Hepatocyte (in vitro differentiated cells): ENCODE measurements around the gene PLEK2. TPM values are rescaled to one million over a fixed set of nuclear protein-coding genes. Genes with fewer than 3 reads are reported as not detected.

Source experiments
- DNase-seq: peaks from one replicate; pipeline ENCODE4 v3.0.0-alpha.2; 2016; ENCODE audit warnings: low spot score
- H2AFZ ChIP-seq: fragments of 200-600 bp; sonication (generic); 2 replicates; pipeline ENCODE4 v1.6.0; 2016; ENCODE audit warnings: antibody characterized with exemption, mild to moderate bottlenecking
- H3K27ac ChIP-seq: fragments of 200-600 bp; sonication (generic); 2 replicates; pipeline ENCODE4 v1.5.1; 2016; ENCODE audit warnings: mild to moderate bottlenecking
- H3K27me3 ChIP-seq: fragments of 200-600 bp; sonication (generic); 2 replicates; pipeline ENCODE4 v1.6.1; 2016
- H3K36me3 ChIP-seq: fragments of 200-600 bp; sonication (generic); replicated peaks from 2 replicates; pipeline ENCODE4 v1.5.1; 2016; ENCODE audit warnings: low read depth; ENCODE audit not compliant: insufficient read depth
- H3K4me1 ChIP-seq: fragments of 200-600 bp; sonication (generic); 2 replicates; pipeline ENCODE4 v1.5.1; 2016; ENCODE audit warnings: mild to moderate bottlenecking, moderate library complexity; ENCODE audit not compliant: insufficient read depth
- H3K4me2 ChIP-seq: fragments of 200-600 bp; sonication (generic); 2 replicates; pipeline ENCODE4 v1.6.0; 2016
- H3K4me3 ChIP-seq: fragments of 200-600 bp; sonication (generic); 2 replicates; pipeline ENCODE4 v1.5.1; 2016; ENCODE audit warnings: mild to moderate bottlenecking
- H3K79me2 ChIP-seq: fragments of 200-600 bp; sonication (generic); 2 replicates; pipeline ENCODE4 v1.6.0; 2017; ENCODE audit warnings: mild to moderate bottlenecking
- H3K9me2 ChIP-seq: fragments of 200-600 bp; sonication (generic); replicated peaks from 2 replicates; pipeline ENCODE4 v1.6.0; 2017; ENCODE audit warnings: mild to moderate bottlenecking; ENCODE audit not compliant: insufficient read depth
- H3K9me3 ChIP-seq: fragments of 200-600 bp; sonication (generic); 2 replicates; pipeline ENCODE4 v1.5.1; 2016; ENCODE audit warnings: low read depth, mild to moderate bottlenecking
- H4K20me1 ChIP-seq: fragments of 200-600 bp; sonication (generic); 2 replicates; pipeline ENCODE4 v1.6.0; 2016; ENCODE audit warnings: mild to moderate bottlenecking; ENCODE audit not compliant: insufficient read depth, poor library complexity, severe bottlenecking
- EZH2 ChIP-seq: fragments of 200-600 bp; sonication (generic); IDR thresholded peaks from 2 replicates; pipeline ENCODE4 v1.6.1; 2016; ENCODE audit warnings: antibody characterized with exemption, mild to moderate bottlenecking, borderline replicate concordance
- EZH2phosphoT487 ChIP-seq: fragments of 200-600 bp; sonication (generic); IDR thresholded peaks from one replicate; pipeline ENCODE4 v1.6.1; 2018; ENCODE audit warnings: antibody characterized with exemption, mild to moderate bottlenecking, low read depth, moderate library complexity; ENCODE audit not compliant: unreplicated experiment, severe bottlenecking
- WGBS: methylation state at CpG from one replicate; pipeline ENCODE4 v1.1.6; 2016; ENCODE audit warnings: low lambda C conversion rate; ENCODE audit errors: missing lambda C conversion rate; 5-methylcytosine and 5-hydroxymethylcytosine counted together
- polyA plus RNA-seq: library from polyadenylated mRNA; unstranded; fragments of >200 nt; fragmentation: Nextera tagmentation; extraction: Ambion mirVana; gene quantifications from 2 replicates; pipeline ENCODE4 v1.2.1, GENCODE V29; 2016
- total RNA-seq: library from RNA; depleted of rRNA; stranded (reverse); fragments of >200 nt; gene quantifications from 2 replicates; pipeline ENCODE4 v1.2.3, GENCODE V29; 2014
- TF ChIP-seq, protein P1 (sequence below): fragments of 200-600 bp; sonication (generic); IDR thresholded peaks from 2 replicates; pipeline ENCODE4 v1.5.1; 2016; ENCODE audit warnings: antibody characterized with exemption, mild to moderate bottlenecking; ENCODE audit not compliant: poor library complexity

Gene PLEK2
- total RNA-seq (4.8 and 5.1 TPM in 2 replicates), polyA plus RNA-seq (14.6 and 16.5 TPM in 2 replicates)

DNA sequence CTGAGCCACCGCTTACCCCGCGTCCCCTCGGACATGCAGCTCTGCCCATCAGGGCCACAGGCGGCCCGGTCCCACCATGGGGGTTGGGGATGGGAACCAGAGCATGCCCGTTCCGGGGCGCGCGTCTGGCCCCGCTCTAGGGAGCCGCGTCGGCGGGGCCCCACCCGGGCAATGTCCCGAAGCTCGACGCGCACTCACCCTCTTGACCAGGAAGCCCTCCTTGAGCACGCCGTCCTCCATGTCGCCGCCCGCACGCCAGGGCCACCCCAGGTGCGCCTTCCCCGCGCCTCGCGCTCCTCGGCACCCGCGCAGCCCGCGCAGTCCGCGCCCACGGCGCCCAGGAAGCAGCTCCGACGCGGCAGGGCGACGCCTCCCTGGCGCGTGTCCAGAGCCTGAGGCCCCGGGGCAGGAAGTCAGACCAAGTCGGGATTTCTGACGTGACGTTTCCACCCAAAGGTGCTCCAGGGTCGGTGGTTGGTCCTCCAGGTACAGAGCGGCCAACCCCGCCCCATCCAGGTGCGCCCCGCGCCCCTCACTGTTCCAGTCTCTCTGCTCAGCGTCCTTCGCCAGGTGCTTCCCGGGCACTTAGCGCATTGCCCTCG is at the start of gene PLEK2:
TSS of gene PLEK2 (minus strand) at position 346 of the 602 bp plus-strand sequence. CDS start at position 240, 106 bp downstream.
- Histone ChIP-seq H3K79me2 (no peaks in the 10 kb centered on the region), H3K4me1 (peaks cover 11% of the 10 kb centered on the region), H3K36me3 (no peaks in the 10 kb centered on the region), H2AFZ (no peak within 1 kb of the TSS), H3K27ac (no peak within 1 kb of the TSS), H3K4me2 (peak within 1 kb of the TSS; percentile 66), H4K20me1 (no peaks in the 10 kb centered on the region), H3K4me3 (no peak within 1 kb of the TSS), H3K9me3 (no peaks in the 10 kb centered on the region), H3K9me2 (no peaks in the 10 kb centered on the region), H3K27me3 (no peaks in the 10 kb centered on the region)
- peak; percentile 38 for DNase-seq
- 56% methylated on average over 58 of the region's 63 CpGs for WGBS
- TF ChIP-seq, protein P1, sequence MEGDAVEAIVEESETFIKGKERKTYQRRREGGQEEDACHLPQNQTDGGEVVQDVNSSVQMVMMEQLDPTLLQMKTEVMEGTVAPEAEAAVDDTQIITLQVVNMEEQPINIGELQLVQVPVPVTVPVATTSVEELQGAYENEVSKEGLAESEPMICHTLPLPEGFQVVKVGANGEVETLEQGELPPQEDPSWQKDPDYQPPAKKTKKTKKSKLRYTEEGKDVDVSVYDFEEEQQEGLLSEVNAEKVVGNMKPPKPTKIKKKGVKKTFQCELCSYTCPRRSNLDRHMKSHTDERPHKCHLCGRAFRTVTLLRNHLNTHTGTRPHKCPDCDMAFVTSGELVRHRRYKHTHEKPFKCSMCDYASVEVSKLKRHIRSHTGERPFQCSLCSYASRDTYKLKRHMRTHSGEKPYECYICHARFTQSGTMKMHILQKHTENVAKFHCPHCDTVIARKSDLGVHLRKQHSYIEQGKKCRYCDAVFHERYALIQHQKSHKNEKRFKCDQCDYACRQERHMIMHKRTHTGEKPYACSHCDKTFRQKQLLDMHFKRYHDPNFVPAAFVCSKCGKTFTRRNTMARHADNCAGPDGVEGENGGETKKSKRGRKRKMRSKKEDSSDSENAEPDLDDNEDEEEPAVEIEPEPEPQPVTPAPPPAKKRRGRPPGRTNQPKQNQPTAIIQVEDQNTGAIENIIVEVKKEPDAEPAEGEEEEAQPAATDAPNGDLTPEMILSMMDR, result no peak
- TF ChIP-seq EZH2phosphoT487, result no peak
- TF ChIP-seq EZH2, result no peak

- 84% methylated on average over 3 of the region's 3 CpGs for WGBS
- H3K4me2 ChIP-seq, result no peak overlapping the region
- no peaks in the 10 kb centered on the region for H3K27me3 ChIP-seq
- no peak for TF ChIP-seq EZH2phosphoT487
- TF ChIP-seq EZH2, result no peak
- TF ChIP-seq, protein P1, result no peak
- H3K4me1 ChIP-seq, result no peaks in the 10 kb centered on the region
- H3K9me2 ChIP-seq, result no peaks in the 10 kb centered on the region
- H4K20me1 ChIP-seq, result no peaks in the 10 kb centered on the region
- DNase-seq, result no peak
- no peaks in the 10 kb centered on the region for H3K79me2 ChIP-seq
- peak overlapping the region; percentile 40 for H3K27ac ChIP-seq
- H3K9me3 ChIP-seq, result no peaks in the 10 kb centered on the region
- H2AFZ ChIP-seq, result peak overlapping the region; percentile 7
- no peaks in the 10 kb centered on the region for H3K36me3 ChIP-seq
- H3K4me3 ChIP-seq, result no peak overlapping the region
Observed at GRCh38 chr14:67461341-67461985, 49.5 kb upstream of the PLEK2 start.

GRCh38 chr14:67459336-67459735 is 47.4 kb upstream of the PLEK2 start:
- H3K4me2 ChIP-seq, result no peak overlapping the region

More at GRCh38 chr14:67459336-67459735, 47.4 kb upstream of the PLEK2 start:
- Histone ChIP-seq H3K9me3 (no peaks in the 10 kb centered on the region), H3K36me3 (no peaks in the 10 kb centered on the region), H4K20me1 (no peaks in the 10 kb centered on the region), H3K79me2 (no peaks in the 10 kb centered on the region), H3K4me1 (no peaks in the 10 kb centered on the region), H3K9me2 (no peaks in the 10 kb centered on the region), H3K27me3 (no peaks in the 10 kb centered on the region), H3K27ac (no peak overlapping the region), H3K4me3 (no peak overlapping the region), H2AFZ (no peak overlapping the region)
- no peak for DNase-seq
- WGBS, result 83% methylated on average over 5 of the region's 5 CpGs
- TF ChIP-seq EZH2, result no peak
- TF ChIP-seq EZH2phosphoT487, result no peak
- TF ChIP-seq, protein P1, result no peak
